ENCODE data around the gene DDI2.
A peak's percentile ranks its signal among the peaks of the same experiment; 100 is the strongest.

Gene DDI2

DNA sequence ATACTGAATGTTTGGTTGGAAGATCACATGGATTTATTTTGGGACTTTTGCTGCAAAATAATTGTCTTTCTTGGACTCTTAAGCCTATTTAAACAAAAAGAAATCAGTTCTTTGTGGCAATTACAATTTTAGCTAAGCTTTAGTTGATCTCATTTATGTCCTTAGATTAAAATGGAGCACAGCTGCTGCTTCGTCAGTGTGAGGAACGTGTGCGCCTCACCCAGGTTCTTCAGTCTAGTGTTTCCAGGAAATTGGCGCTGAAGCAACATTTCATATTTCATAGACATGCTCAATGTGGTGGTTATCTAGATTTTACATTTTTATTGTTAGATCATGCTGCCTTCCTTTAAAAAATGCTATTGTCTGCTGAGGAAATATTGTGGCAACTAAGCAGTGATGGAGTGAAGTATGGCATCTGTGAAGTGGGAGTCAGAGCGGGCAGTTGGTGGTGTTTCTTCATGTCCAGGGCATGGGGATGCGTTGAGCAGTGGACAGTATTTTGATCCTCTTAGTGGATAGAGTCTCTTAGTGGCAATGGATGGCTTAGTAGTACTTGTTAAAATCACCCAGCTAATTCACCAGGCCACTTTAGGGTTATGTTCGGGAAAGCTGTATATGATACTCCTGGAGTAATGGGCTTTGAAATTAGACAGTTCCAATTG, 5.6 kb downstream of the DDI2 start:
- Histone ChIP-seq H3K36me3 (ENCODE audit: control insufficient read depth in 1 of 2, insufficient read depth in 2 of 2, low read depth in 1 of 2, low read length in 2 of 2) (peaks cover 0 to 32% of the 10 kb centered on the region in 2 experiments), H2BK5ac (ENCODE audit: low read depth, low read length, poor library complexity, severe bottlenecking) (no peak overlapping the region), H2AFZ (ENCODE audit: low read depth, low read length) (no peak overlapping the region), H3K4me2 (ENCODE audit: low read length, poor library complexity, severe bottlenecking) (no peak overlapping the region), H3K14ac (ENCODE audit: low read length in 2 of 2) (no peak overlapping the region), H3K27me3 (ENCODE audit: control insufficient read depth in 1 of 2, insufficient read depth in 1 of 2, low read length in 2 of 2) (no peaks in the 10 kb centered on the region), H4K8ac (ENCODE audit: low read length) (no peak overlapping the region), H2AK5ac (ENCODE audit: low read length, severe bottlenecking) (no peak overlapping the region), H2BK15ac (ENCODE audit: low read depth, poor library complexity, severe bottlenecking) (no peak overlapping the region), H3K23ac (ENCODE audit: low read length in 2 of 2) (no peak overlapping the region), H3K9me3 (ENCODE audit: control insufficient read depth, low read length) (no peaks in the 10 kb centered on the region), H2BK12ac (ENCODE audit: low read length in 2 of 2) (no peak overlapping the region), H3K9ac (ENCODE audit: low read length) (no peak overlapping the region), H3K18ac (ENCODE audit: low read depth in 1 of 2, low read length in 2 of 2) (no peak overlapping the region), H3K4me3 (ENCODE audit: insufficient read depth in 1 of 2, low read depth in 1 of 2, low read length in 2 of 2) (no peak overlapping the region), H3K4me1 (ENCODE audit: control insufficient read depth, insufficient read depth, low read depth, low read length) (peaks cover 6% of the 10 kb centered on the region), H2BK120ac (ENCODE audit: low read depth, low read length) (no peak overlapping the region), H4K91ac (ENCODE audit: low read length) (no peak overlapping the region), H3K27ac (ENCODE audit: low read length, poor library complexity, severe bottlenecking) (no peak overlapping the region), H3K79me1 (replicated peaks; ENCODE audit: low read length, poor library complexity, severe bottlenecking) (peaks cover 9% of the 10 kb centered on the region), H3K4ac (ENCODE audit: low read depth in 1 of 2, low read length in 2 of 2) (no peak overlapping the region)
- DNase-seq, result no peak
- 96% methylated on average over 6 of the region's 7 CpGs for WGBS

DNA sequence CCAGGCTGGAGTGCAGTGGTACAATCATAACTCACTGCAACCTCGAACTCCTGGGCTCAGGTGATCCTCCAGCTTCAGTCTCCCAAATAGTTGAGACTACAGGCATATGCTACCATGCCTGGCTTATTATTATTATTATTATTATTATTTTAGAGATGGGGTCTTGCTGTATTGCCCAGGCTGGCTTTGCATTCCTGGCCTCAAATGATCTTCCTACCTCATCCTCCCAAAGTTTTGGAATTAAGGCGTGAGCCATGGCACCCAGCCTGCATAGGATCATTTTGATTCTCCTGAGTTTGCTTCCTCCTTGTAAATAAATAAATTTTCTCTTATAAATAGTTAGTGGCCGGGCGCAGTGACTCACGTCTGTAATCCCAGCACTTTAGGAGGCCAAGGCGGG, 6.2 kb downstream of the DDI2 start:
- Histone ChIP-seq H3K9me3 (ENCODE audit: control insufficient read depth, low read length) (no peaks in the 10 kb centered on the region), H3K4me1 (ENCODE audit: control insufficient read depth, insufficient read depth, low read depth, low read length) (peaks cover 6% of the 10 kb centered on the region), H2AK5ac (ENCODE audit: low read length, severe bottlenecking) (no peak overlapping the region), H2BK5ac (ENCODE audit: low read depth, low read length, poor library complexity, severe bottlenecking) (no peak overlapping the region), H2BK12ac (ENCODE audit: low read length in 2 of 2) (no peak overlapping the region), H4K91ac (ENCODE audit: low read length) (no peak overlapping the region), H4K8ac (ENCODE audit: low read length) (no peak overlapping the region), H3K23ac (ENCODE audit: low read length in 2 of 2) (no peak overlapping the region), H3K79me1 (replicated peaks; ENCODE audit: low read length, poor library complexity, severe bottlenecking) (peaks cover 9% of the 10 kb centered on the region), H2BK120ac (ENCODE audit: low read depth, low read length) (no peak overlapping the region), H3K4me2 (ENCODE audit: low read length, poor library complexity, severe bottlenecking) (no peak overlapping the region), H3K18ac (ENCODE audit: low read depth in 1 of 2, low read length in 2 of 2) (no peak overlapping the region), H2BK15ac (ENCODE audit: low read depth, poor library complexity, severe bottlenecking) (no peak overlapping the region), H3K4ac (ENCODE audit: low read depth in 1 of 2, low read length in 2 of 2) (no peak overlapping the region), H3K14ac (ENCODE audit: low read length in 2 of 2) (no peak overlapping the region), H3K4me3 (ENCODE audit: insufficient read depth in 1 of 2, low read depth in 1 of 2, low read length in 2 of 2) (no peak overlapping the region), H3K9ac (ENCODE audit: low read length) (no peak overlapping the region), H3K36me3 (ENCODE audit: control insufficient read depth in 1 of 2, insufficient read depth in 2 of 2, low read depth in 1 of 2, low read length in 2 of 2) (peaks cover 0 to 37% of the 10 kb centered on the region in 2 experiments), H3K27me3 (ENCODE audit: control insufficient read depth in 1 of 2, insufficient read depth in 1 of 2, low read length in 2 of 2) (no peaks in the 10 kb centered on the region), H2AFZ (ENCODE audit: low read depth, low read length) (no peak overlapping the region), H3K27ac (ENCODE audit: low read length, poor library complexity, severe bottlenecking) (no peak overlapping the region)
- 69% methylated on average over 5 of the region's 6 CpGs for WGBS
- no peak for DNase-seq

DNA sequence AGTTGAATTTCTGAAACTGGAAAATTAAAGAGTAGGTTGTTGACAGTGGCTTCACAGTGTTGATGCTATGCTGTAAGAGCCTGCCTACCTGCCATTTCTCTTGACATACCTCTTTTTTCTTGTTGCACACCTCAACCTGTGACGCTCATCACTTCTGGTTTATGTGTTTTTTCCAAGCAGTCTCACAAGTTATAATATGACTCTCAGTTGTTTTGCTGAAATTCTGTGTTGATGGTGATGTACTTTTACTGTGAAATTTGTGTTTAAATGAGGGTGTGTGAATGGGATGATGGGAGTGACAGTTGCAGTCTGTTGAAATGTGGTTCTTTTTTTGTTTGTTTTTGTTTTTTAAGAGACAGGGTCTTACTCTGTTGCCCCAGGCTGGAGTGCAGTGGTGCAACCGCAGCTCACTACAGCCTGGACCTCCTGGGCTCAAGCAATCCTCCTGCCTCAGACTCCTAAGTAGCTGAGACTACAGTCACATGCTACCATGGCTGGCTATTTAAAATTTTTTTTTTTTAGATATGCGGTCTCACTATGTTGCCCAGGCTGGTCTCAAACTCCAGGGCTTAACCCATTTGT, 7.0 kb downstream of the DDI2 start:
- no peak overlapping the region for H2BK15ac ChIP-seq (ENCODE audit: low read depth, poor library complexity, severe bottlenecking)
- no peak overlapping the region for H3K9ac ChIP-seq (ENCODE audit: low read length)
- no peak overlapping the region for H3K27ac ChIP-seq (ENCODE audit: low read length, poor library complexity, severe bottlenecking)
- no peak for DNase-seq
- peaks cover 3% of the 10 kb centered on the region for H3K4me1 ChIP-seq (ENCODE audit: control insufficient read depth, insufficient read depth, low read depth, low read length)
- no peak overlapping the region for H4K8ac ChIP-seq (ENCODE audit: low read length)
- no peak overlapping the region for H2AFZ ChIP-seq (ENCODE audit: low read depth, low read length)
- H3K4me3 ChIP-seq (ENCODE audit: insufficient read depth in 1 of 2, low read depth in 1 of 2, low read length in 2 of 2), result no peak overlapping the region
- no peak overlapping the region for H4K91ac ChIP-seq (ENCODE audit: low read length)
- H2BK5ac ChIP-seq (ENCODE audit: low read depth, low read length, poor library complexity, severe bottlenecking), result no peak overlapping the region
- H3K18ac ChIP-seq (ENCODE audit: low read depth in 1 of 2, low read length in 2 of 2), result no peak overlapping the region
- H3K36me3 ChIP-seq (ENCODE audit: control insufficient read depth in 1 of 2, insufficient read depth in 2 of 2, low read depth in 1 of 2, low read length in 2 of 2), result peaks cover 0 to 43% of the 10 kb centered on the region in 2 experiments
- H3K14ac ChIP-seq (ENCODE audit: low read length in 2 of 2), result no peak overlapping the region
- H3K4me2 ChIP-seq (ENCODE audit: low read length, poor library complexity, severe bottlenecking), result no peak overlapping the region
- no peaks in the 10 kb centered on the region for H3K9me3 ChIP-seq (ENCODE audit: control insufficient read depth, low read length)
- no peak overlapping the region for H3K23ac ChIP-seq (ENCODE audit: low read length in 2 of 2)
- no peak overlapping the region for H2BK12ac ChIP-seq (ENCODE audit: low read length in 2 of 2)
- 99% methylated on average over 3 of the region's 3 CpGs for WGBS
- H3K79me1 ChIP-seq (replicated peaks; ENCODE audit: low read length, poor library complexity, severe bottlenecking), result peaks cover 9% of the 10 kb centered on the region
- H2AK5ac ChIP-seq (ENCODE audit: low read length, severe bottlenecking), result no peak overlapping the region
- H3K4ac ChIP-seq (ENCODE audit: low read depth in 1 of 2, low read length in 2 of 2), result no peak overlapping the region
- H2BK120ac ChIP-seq (ENCODE audit: low read depth, low read length), result no peak overlapping the region
- H3K27me3 ChIP-seq (ENCODE audit: control insufficient read depth in 1 of 2, insufficient read depth in 1 of 2, low read length in 2 of 2), result no peaks in the 10 kb centered on the region

DNA sequence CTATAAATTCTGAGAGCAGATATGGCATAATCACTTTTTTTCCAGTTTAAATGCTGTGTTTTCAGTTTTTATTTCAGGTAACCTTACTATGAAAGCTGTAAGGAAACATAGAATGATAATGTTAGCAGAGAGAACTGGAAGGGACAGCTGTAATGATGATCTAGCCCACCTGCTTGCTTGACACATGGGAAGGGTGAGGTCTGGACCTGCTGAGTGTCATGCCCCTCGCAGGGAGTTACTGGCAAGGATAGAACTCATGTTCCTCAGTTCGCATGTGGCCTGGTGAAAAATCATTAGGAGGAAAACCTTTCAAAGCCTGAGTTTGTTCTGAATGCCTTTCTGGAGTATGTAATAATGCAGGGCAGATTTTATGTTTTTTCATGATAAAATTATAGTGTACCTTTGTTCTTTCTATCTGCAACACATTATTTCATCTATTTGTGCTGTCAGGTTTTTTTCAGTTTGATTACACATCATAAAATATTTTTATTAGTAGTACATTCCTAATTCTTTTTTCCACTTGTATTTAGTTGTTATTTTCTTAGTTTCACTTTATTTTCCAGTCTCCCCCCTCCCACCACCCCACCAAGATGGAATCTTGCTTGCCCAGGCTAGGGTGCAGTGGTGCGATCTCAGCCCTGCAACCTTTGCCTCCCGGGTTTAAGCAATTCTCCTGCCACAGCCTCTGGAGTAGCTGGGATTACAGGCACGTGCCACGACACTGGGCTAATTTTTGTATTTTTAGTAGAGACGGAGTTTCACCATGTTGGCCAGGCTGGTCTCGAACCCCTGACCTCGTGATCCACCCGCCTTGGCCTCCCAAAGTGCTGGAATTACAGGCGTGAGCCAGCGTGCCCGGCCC, 8.0 kb downstream of the DDI2 start:
- no peaks in the 10 kb centered on the region for H3K9me3 ChIP-seq (ENCODE audit: control insufficient read depth, low read length)
- H3K27ac ChIP-seq (ENCODE audit: low read length, poor library complexity, severe bottlenecking), result no peak overlapping the region
- no peak overlapping the region for H3K9ac ChIP-seq (ENCODE audit: low read length)
- no peak overlapping the region for H4K91ac ChIP-seq (ENCODE audit: low read length)
- H3K14ac ChIP-seq (ENCODE audit: low read length in 2 of 2), result no peak overlapping the region
- H3K79me1 ChIP-seq (replicated peaks; ENCODE audit: low read length, poor library complexity, severe bottlenecking), result peaks cover 11% of the 10 kb centered on the region
- no peaks in the 10 kb centered on the region for H3K27me3 ChIP-seq (ENCODE audit: control insufficient read depth in 1 of 2, insufficient read depth in 1 of 2, low read length in 2 of 2)
- H2AK5ac ChIP-seq (ENCODE audit: low read length, severe bottlenecking), result no peak overlapping the region
- no peak overlapping the region for H2AFZ ChIP-seq (ENCODE audit: low read depth, low read length)
- H3K4me2 ChIP-seq (ENCODE audit: low read length, poor library complexity, severe bottlenecking), result no peak overlapping the region
- H2BK12ac ChIP-seq (ENCODE audit: low read length in 2 of 2), result no peak overlapping the region
- H3K36me3 ChIP-seq (ENCODE audit: control insufficient read depth in 1 of 2, insufficient read depth in 2 of 2, low read depth in 1 of 2, low read length in 2 of 2), result peaks cover 2 to 41% of the 10 kb centered on the region in 2 experiments
- H2BK5ac ChIP-seq (ENCODE audit: low read depth, low read length, poor library complexity, severe bottlenecking), result no peak overlapping the region
- H3K4me1 ChIP-seq (ENCODE audit: control insufficient read depth, insufficient read depth, low read depth, low read length), result peaks cover 3% of the 10 kb centered on the region
- H4K8ac ChIP-seq (ENCODE audit: low read length), result no peak overlapping the region
- 97% methylated on average over 13 of the region's 13 CpGs for WGBS
- H3K23ac ChIP-seq (ENCODE audit: low read length in 2 of 2), result no peak overlapping the region
- H2BK120ac ChIP-seq (ENCODE audit: low read depth, low read length), result no peak overlapping the region
- H3K18ac ChIP-seq (ENCODE audit: low read depth in 1 of 2, low read length in 2 of 2), result no peak overlapping the region
- H3K4ac ChIP-seq (ENCODE audit: low read depth in 1 of 2, low read length in 2 of 2), result peak overlapping the region in 1 of 2 experiments; percentile 41
- H3K4me3 ChIP-seq (ENCODE audit: insufficient read depth in 1 of 2, low read depth in 1 of 2, low read length in 2 of 2), result no peak overlapping the region
- DNase-seq, result no peak
- H2BK15ac ChIP-seq (ENCODE audit: low read depth, poor library complexity, severe bottlenecking), result no peak overlapping the region

Measured in mesenchymal stem cell (in vitro differentiated cells and primary cell).